HEK293 (cell line): ENCODE results near the gene PPP2R2B.

ENCODE experiments used
- CTCF ChIA-PET: fragments of 350-600 bp; formaldehyde crosslinking; extraction: SDS; loops from one replicate; lab custom pipeline; 2021; ENCODE audit warnings: antibody characterized with exemption; lab: Yijun Ruan, JAX
- POLR2A ChIA-PET: fragments of 300-600 bp; formaldehyde crosslinking; extraction: SDS; loops from one replicate; lab custom pipeline; 2020; ENCODE audit warnings: antibody characterized with exemption, inconsistent platforms; lab: Yijun Ruan, JAX
- H3K27ac ChIP-seq: fragments of 200-500 bp; sonication (Bioruptor generic); 2 replicates; pipeline ENCODE4 v1.5.1; 2014; ENCODE audit warnings: low read depth, low read length, control low read depth, inconsistent platforms; ENCODE audit errors: extremely low read depth
- H3K36me3 ChIP-seq, 2 experiments: fragments of 200-500 bp in 1 of 2; sonication (Bioruptor generic) in 1 of 2; 1 replicate in 1 of 2; 2 replicates in 1 of 2; pipeline ENCODE4 v1.5.1; 2014 to 2017; ENCODE audit warnings: inconsistent platforms in 2 of 2, low read length in 2 of 2; ENCODE audit not compliant: control insufficient read depth in 2 of 2, insufficient read depth in 1 of 2
- H3K4me1 ChIP-seq: fragments of 200-500 bp; sonication (Bioruptor generic); 2 replicates; pipeline ENCODE4 v1.5.1; 2014; ENCODE audit warnings: mild to moderate bottlenecking, low read length, inconsistent platforms; ENCODE audit not compliant: control insufficient read depth, insufficient read depth
- H3K4me3 ChIP-seq: 2 replicates; pipeline ENCODE4 v1.5.1; 2011; ENCODE audit warnings: low read depth, mild to moderate bottlenecking, control low read depth, low read length, moderate library complexity
- H3K9me3 ChIP-seq: fragments of 200-500 bp; sonication (Bioruptor generic); 2 replicates; pipeline ENCODE4 v1.5.1; 2014; ENCODE audit warnings: low read depth, low read length, inconsistent platforms; ENCODE audit not compliant: control insufficient read depth, insufficient read depth
- GLIS2 ChIP-seq: fragments of 450-650 bp; formaldehyde crosslinking; IDR thresholded peaks from 2 replicates; pipeline ENCODE4 v1.5.1; 2016; ENCODE audit warnings: missing biosample characterization, missing genetic modification characterization
- SP2 ChIP-seq: fragments of 450-650 bp; formaldehyde crosslinking; IDR thresholded peaks from 2 replicates; pipeline ENCODE4 v1.5.1; 2016; ENCODE audit warnings: missing biosample characterization, missing genetic modification characterization
- SP3 ChIP-seq: fragments of 450-650 bp; formaldehyde crosslinking; IDR thresholded peaks from 2 replicates; pipeline ENCODE4 v1.5.1; 2016; ENCODE audit warnings: missing biosample characterization, missing genetic modification characterization
- WT1 ChIP-seq: fragments of 450-650 bp; formaldehyde crosslinking; IDR thresholded peaks from 2 replicates; pipeline ENCODE4 v1.5.1; 2016; ENCODE audit warnings: missing biosample characterization, missing genetic modification characterization
- ZBTB20 ChIP-seq: fragments of 450-650 bp; formaldehyde crosslinking; IDR thresholded peaks from 2 replicates; pipeline ENCODE4 v1.5.1; 2016; ENCODE audit warnings: missing biosample characterization, missing genetic modification characterization
- ZIC2 ChIP-seq: fragments of 450-650 bp; formaldehyde crosslinking; IDR thresholded peaks from 2 replicates; pipeline ENCODE4 v1.5.1; 2016; ENCODE audit warnings: missing biosample characterization, missing genetic modification characterization
- ZNF16 ChIP-seq: fragments of 450-650 bp; formaldehyde crosslinking; IDR thresholded peaks from 2 replicates; pipeline ENCODE4 v1.5.1; 2016; ENCODE audit warnings: low read depth, missing biosample characterization, missing genetic modification characterization
- ZNF221 ChIP-seq: fragments of 450-650 bp; formaldehyde crosslinking; IDR thresholded peaks from 2 replicates; pipeline ENCODE4 v1.5.1; 2017; ENCODE audit warnings: missing biosample characterization, missing genetic modification characterization, borderline replicate concordance
- ZNF335 ChIP-seq: fragments of 450-650 bp; formaldehyde crosslinking; conservative IDR thresholded peaks from 2 replicates; pipeline ENCODE4 v1.5.1; 2016; ENCODE audit warnings: missing biosample characterization, missing genetic modification characterization
- ZNF433 ChIP-seq: fragments of 450-650 bp; formaldehyde crosslinking; IDR thresholded peaks from 2 replicates; pipeline ENCODE4 v1.5.1; 2016; ENCODE audit warnings: missing biosample characterization, missing genetic modification characterization, low read depth
- ZNF514 ChIP-seq: fragments of 450-650 bp; formaldehyde crosslinking; IDR thresholded peaks from 2 replicates; pipeline ENCODE4 v1.5.1; 2016; ENCODE audit warnings: missing biosample characterization, missing genetic modification characterization
- ZNF548 ChIP-seq: fragments of 450-650 bp; formaldehyde crosslinking; IDR thresholded peaks from 2 replicates; pipeline ENCODE4 v1.5.1; 2016; ENCODE audit warnings: missing biosample characterization, missing genetic modification characterization
- ZNF555 ChIP-seq: fragments of 450-650 bp; formaldehyde crosslinking; conservative IDR thresholded peaks from 2 replicates; pipeline ENCODE4 v1.5.1; 2017; ENCODE audit warnings: missing biosample characterization, mild to moderate bottlenecking, missing genetic modification characterization, inconsistent platforms
- ZNF561 ChIP-seq: fragments of 450-650 bp; IDR thresholded peaks from 2 replicates; pipeline ENCODE4 v1.5.1; 2018; ENCODE audit warnings: missing biosample characterization, missing genetic modification characterization, borderline replicate concordance
- TF ChIP-seq, protein P1 (sequence below): fragments of 450-650 bp; formaldehyde crosslinking; IDR thresholded peaks from 2 replicates; pipeline ENCODE4 v1.5.1; 2016; ENCODE audit warnings: missing biosample characterization, missing genetic modification characterization, borderline replicate concordance
- TF ChIP-seq, protein P2 (sequence below): fragments of 450-650 bp; formaldehyde crosslinking; IDR thresholded peaks from 2 replicates; pipeline ENCODE4 v1.5.0; 2017; ENCODE audit warnings: missing biosample characterization, missing genetic modification characterization, borderline replicate concordance
- TF ChIP-seq, protein P3 (sequence below): fragments of 450-650 bp; formaldehyde crosslinking; IDR thresholded peaks from 2 replicates; pipeline ENCODE4 v1.5.1; 2017; ENCODE audit warnings: missing biosample characterization, missing genetic modification characterization
- TF ChIP-seq, protein P4 (sequence below): fragments of 450-650 bp; formaldehyde crosslinking; IDR thresholded peaks from 2 replicates; pipeline ENCODE4 v1.5.1; 2017; ENCODE audit warnings: missing biosample characterization, missing genetic modification characterization
- TF ChIP-seq, protein P5 (sequence below): fragments of 450-650 bp; formaldehyde crosslinking; IDR thresholded peaks from 2 replicates; pipeline ENCODE4 v1.5.1; 2016; ENCODE audit warnings: missing biosample characterization, missing genetic modification characterization

Gene PPP2R2B

DNA sequence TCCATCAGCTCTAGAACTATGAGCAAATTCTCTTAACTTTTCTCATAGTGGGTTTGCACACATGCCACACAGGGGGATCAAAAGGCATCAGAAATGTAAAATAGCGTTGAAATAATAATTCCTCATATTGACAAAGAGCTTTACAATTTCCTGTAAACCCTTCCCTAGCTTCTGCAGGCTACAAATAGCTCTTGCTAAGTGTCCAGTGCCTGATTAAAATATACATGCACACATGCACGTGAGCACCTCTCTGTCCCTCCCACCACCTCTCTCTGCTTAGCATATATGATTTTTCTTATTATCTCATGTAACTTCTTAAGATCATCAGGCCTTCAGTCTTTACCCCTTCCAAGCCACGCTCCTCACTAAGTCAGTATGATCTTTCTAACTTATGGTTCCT is 13.7 kb upstream of the PPP2R2B start:
- Histone ChIP-seq H3K9me3 (no peaks in the 10 kb centered on the region), H3K4me3 (no peak overlapping the region), H3K36me3 (no peaks in the 10 kb centered on the region), H3K4me1 (no peaks in the 10 kb centered on the region), H3K27ac (no peak overlapping the region)
- ChIA-PET POLR2A (no interaction called here), CTCF (no interaction called here)
- TF ChIP-seq ZNF335 (tag by site-specific recombination) (no peak), ZNF433 (tag by site-specific recombination) (no peak), ZNF221 (tag by site-specific recombination) (no peak)

DNA sequence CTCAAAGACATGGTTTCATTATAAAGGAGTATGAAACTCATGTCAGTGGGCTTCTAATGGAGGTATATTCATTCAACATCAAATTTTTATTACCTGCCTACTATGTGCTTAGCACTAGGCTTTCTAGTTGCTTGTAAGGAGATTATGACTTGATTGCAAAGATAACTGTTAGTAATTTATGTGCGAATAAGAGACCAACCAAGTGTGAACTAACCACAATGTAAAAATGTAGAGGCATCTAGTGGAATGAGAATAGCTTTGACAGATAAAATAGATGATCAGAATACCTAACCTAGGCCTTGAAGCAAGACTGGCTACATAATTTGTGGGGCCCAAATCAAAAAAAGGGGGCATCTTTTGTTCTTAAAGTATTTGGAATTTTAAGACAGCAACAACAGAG is 13.0 kb upstream of the PPP2R2B start:
- no peak overlapping the region for H3K27ac ChIP-seq
- no peaks in the 10 kb centered on the region for H3K36me3 ChIP-seq
- TF ChIP-seq ZIC2 (tag by site-specific recombination) (no peak), SP3 (tag by site-specific recombination) (no peak), ZBTB20 (tag by site-specific recombination) (no peak), WT1 (no peak), SP2 (tag by site-specific recombination) (no peak), GLIS2 (tag by site-specific recombination) (no peak), ZNF561 (tag by site-specific recombination) (no peak), ZNF221 (tag by site-specific recombination) (no peak)
- TF ChIP-seq, protein P1, sequence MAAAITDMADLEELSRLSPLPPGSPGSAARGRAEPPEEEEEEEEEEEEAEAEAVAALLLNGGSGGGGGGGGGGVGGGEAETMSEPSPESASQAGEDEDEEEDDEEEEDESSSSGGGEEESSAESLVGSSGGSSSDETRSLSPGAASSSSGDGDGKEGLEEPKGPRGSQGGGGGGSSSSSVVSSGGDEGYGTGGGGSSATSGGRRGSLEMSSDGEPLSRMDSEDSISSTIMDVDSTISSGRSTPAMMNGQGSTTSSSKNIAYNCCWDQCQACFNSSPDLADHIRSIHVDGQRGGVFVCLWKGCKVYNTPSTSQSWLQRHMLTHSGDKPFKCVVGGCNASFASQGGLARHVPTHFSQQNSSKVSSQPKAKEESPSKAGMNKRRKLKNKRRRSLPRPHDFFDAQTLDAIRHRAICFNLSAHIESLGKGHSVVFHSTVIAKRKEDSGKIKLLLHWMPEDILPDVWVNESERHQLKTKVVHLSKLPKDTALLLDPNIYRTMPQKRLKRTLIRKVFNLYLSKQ: no peak
- TF ChIP-seq, protein P2, sequence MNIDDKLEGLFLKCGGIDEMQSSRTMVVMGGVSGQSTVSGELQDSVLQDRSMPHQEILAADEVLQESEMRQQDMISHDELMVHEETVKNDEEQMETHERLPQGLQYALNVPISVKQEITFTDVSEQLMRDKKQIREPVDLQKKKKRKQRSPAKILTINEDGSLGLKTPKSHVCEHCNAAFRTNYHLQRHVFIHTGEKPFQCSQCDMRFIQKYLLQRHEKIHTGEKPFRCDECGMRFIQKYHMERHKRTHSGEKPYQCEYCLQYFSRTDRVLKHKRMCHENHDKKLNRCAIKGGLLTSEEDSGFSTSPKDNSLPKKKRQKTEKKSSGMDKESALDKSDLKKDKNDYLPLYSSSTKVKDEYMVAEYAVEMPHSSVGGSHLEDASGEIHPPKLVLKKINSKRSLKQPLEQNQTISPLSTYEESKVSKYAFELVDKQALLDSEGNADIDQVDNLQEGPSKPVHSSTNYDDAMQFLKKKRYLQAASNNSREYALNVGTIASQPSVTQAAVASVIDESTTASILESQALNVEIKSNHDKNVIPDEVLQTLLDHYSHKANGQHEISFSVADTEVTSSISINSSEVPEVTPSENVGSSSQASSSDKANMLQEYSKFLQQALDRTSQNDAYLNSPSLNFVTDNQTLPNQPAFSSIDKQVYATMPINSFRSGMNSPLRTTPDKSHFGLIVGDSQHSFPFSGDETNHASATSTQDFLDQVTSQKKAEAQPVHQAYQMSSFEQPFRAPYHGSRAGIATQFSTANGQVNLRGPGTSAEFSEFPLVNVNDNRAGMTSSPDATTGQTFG (tag by site-specific recombination): no peak
- TF ChIP-seq, protein P3, sequence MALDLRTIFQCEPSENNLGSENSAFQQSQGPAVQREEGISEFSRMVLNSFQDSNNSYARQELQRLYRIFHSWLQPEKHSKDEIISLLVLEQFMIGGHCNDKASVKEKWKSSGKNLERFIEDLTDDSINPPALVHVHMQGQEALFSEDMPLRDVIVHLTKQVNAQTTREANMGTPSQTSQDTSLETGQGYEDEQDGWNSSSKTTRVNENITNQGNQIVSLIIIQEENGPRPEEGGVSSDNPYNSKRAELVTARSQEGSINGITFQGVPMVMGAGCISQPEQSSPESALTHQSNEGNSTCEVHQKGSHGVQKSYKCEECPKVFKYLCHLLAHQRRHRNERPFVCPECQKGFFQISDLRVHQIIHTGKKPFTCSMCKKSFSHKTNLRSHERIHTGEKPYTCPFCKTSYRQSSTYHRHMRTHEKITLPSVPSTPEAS (tag by site-specific recombination): no peak
- CTCF ChIA-PET: no interaction called here
- POLR2A ChIA-PET: no interaction called here
- no peaks in the 10 kb centered on the region for H3K4me1 ChIP-seq
- no peaks in the 10 kb centered on the region for H3K9me3 ChIP-seq
- no peak overlapping the region for H3K4me3 ChIP-seq

DNA sequence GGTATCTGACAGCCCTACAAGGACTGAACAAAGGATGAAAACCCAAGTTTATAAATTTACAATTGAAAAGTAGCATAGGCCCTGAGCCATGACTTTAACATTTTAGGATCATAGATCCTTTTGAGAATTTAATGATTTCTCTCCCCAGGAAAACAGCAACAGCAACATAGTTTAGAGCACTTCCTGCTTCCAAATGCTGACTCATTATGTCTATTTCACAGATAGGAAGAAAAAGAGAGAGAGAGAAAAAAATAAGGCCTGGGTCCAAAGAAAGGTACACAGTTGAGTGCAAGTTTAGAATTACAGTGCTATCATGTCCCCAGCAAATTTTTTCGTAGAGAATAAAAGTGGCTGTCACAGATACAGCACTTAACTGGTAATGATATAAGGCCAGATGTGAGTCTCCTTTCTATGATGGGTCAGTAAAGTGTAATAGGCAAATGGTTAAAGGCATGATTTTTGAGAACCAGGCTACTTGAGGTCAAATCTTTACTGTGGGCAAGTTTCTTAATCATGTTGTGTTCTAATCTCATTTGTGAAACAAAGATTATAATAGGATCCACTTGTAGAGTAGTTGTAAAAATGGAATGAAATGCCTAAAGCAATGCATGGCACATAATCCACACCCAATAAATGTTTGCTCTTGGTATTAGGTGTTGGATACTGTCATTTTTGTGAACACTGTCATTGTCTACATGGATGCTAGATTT is 12.3 kb upstream of the PPP2R2B start:
- TF ChIP-seq, protein P4, sequence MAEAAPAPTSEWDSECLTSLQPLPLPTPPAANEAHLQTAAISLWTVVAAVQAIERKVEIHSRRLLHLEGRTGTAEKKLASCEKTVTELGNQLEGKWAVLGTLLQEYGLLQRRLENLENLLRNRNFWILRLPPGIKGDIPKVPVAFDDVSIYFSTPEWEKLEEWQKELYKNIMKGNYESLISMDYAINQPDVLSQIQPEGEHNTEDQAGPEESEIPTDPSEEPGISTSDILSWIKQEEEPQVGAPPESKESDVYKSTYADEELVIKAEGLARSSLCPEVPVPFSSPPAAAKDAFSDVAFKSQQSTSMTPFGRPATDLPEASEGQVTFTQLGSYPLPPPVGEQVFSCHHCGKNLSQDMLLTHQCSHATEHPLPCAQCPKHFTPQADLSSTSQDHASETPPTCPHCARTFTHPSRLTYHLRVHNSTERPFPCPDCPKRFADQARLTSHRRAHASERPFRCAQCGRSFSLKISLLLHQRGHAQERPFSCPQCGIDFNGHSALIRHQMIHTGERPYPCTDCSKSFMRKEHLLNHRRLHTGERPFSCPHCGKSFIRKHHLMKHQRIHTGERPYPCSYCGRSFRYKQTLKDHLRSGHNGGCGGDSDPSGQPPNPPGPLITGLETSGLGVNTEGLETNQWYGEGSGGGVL (tag by site-specific recombination): no peak
- no peak for TF ChIP-seq ZNF555 (tag by site-specific recombination)
- TF ChIP-seq, protein P5, sequence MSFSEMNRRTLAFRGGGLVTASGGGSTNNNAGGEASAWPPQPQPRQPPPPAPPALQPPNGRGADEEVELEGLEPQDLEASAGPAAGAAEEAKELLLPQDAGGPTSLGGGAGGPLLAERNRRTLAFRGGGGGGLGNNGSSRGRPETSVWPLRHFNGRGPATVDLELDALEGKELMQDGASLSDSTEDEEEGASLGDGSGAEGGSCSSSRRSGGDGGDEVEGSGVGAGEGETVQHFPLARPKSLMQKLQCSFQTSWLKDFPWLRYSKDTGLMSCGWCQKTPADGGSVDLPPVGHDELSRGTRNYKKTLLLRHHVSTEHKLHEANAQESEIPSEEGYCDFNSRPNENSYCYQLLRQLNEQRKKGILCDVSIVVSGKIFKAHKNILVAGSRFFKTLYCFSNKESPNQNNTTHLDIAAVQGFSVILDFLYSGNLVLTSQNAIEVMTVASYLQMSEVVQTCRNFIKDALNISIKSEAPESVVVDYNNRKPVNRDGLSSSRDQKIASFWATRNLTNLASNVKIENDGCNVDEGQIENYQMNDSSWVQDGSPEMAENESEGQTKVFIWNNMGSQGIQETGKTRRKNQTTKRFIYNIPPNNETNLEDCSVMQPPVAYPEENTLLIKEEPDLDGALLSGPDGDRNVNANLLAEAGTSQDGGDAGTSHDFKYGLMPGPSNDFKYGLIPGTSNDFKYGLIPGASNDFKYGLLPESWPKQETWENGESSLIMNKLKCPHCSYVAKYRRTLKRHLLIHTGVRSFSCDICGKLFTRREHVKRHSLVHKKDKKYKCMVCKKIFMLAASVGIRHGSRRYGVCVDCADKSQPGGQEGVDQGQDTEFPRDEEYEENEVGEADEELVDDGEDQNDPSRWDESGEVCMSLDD (tag by site-specific recombination): no peak
- TF ChIP-seq, protein P3 (tag by site-specific recombination): no peak
- TF ChIP-seq ZNF548 (tag by site-specific recombination): no peak
- no peak for TF ChIP-seq ZNF514 (tag by site-specific recombination)
- TF ChIP-seq WT1: no peak
- TF ChIP-seq ZNF16 (tag by site-specific recombination): no peak
- ChIA-PET POLR2A (no interaction called here), CTCF (interaction anchor here (0.6 to 0.9 kb wide), 2 partner anchors 22 to 95 kb away, joined by 3 read pairs; no protein-coding TSS in a partner anchor)
- Histone ChIP-seq H3K36me3 (no peaks in the 10 kb centered on the region), H3K4me3 (no peak overlapping the region), H3K4me1 (no peaks in the 10 kb centered on the region), H3K27ac (no peak overlapping the region), H3K9me3 (no peaks in the 10 kb centered on the region)
